ENCODE measurements around the gene ABCC3.
A peak's percentile ranks its signal among the peaks of the same experiment; 100 is the strongest.

The ABCC3 gene

GRCh38 chr17:50684612-50685333, 50.1 kb downstream of the ABCC3 start:
- DNase-seq (ENCODE audit: low spot score): peak; percentile 93

- no peak for DNase-seq (ENCODE audit: low spot score)
These were observed 50.6 kb downstream of the ABCC3 start for GRCh38 chr17:50685334-50685665.

GRCh38 chr17:50685691-50686493, 51.2 kb downstream of the ABCC3 start:
- no peak for DNase-seq (ENCODE audit: low spot score)

GRCh38 chr17:50686494-50687199, 52.0 kb downstream of the ABCC3 start:
- DNase-seq (ENCODE audit: low spot score): peak; percentile 68

GRCh38 chr17:50687200-50688066, 52.8 kb downstream of the ABCC3 start:
- DNase-seq (ENCODE audit: low spot score): no peak

GRCh38 chr17:50688245-50688644, 53.6 kb downstream of the ABCC3 start:
- DNase-seq (ENCODE audit: low spot score): no peak

GRCh38 chr17:50689251-50689650, 54.6 kb downstream of the ABCC3 start:
- DNase-seq (ENCODE audit: low spot score): no peak

- DNase-seq (ENCODE audit: low spot score): no peak
These were observed 55.5 kb downstream of the ABCC3 start for GRCh38 chr17:50689956-50690886.

- DNase-seq (ENCODE audit: low spot score): no peak
These were observed 56.3 kb downstream of the ABCC3 start for GRCh38 chr17:50690887-50691549.

GRCh38 chr17:50691550-50692447, 57.1 kb downstream of the ABCC3 start:
- DNase-seq (ENCODE audit: low spot score): no peak

GRCh38 chr17:50692448-50693035, 57.9 kb downstream of the ABCC3 start:
- DNase-seq (ENCODE audit: low spot score): no peak

- DNase-seq (ENCODE audit: low spot score): no peak
These were observed 58.5 kb downstream of the ABCC3 start for GRCh38 chr17:50693036-50693682.

- no peak for DNase-seq (ENCODE audit: low spot score)
These were observed 61.7 kb downstream of the ABCC3 start for GRCh38 chr17:50696365-50696879.

- no peak for DNase-seq (ENCODE audit: low spot score)
These were observed 62.4 kb downstream of the ABCC3 start for GRCh38 chr17:50697062-50697461.

GRCh38 chr17:50697663-50698272, 63.1 kb downstream of the ABCC3 start:
- DNase-seq (ENCODE audit: low spot score): no peak

- DNase-seq (ENCODE audit: low spot score): no peak
These were observed 64.7 kb downstream of the ABCC3 start for GRCh38 chr17:50699410-50699809.

GRCh38 chr17:50703162-50703561, 68.5 kb downstream of the ABCC3 start:
- no peak for DNase-seq (ENCODE audit: low spot score)
